SK-N-SH (cell line): Measurements from ENCODE around the gene RELB. TPM values are rescaled to one million over a fixed set of nuclear protein-coding genes. Genes with fewer than 3 reads are reported as not detected.
A peak's percentile ranks its signal among the peaks of the same experiment; 100 is the strongest.

Experiments used
- CTCF ChIA-PET: fragments of 300-600, 350-600 bp; formaldehyde crosslinking; extraction: SDS; loops from one replicate; lab custom pipeline; 2021; lab: Yijun Ruan, JAX
- POLR2A ChIA-PET: fragments of 350-600 bp; sonication (Branson Sonifier 250); formaldehyde crosslinking; extraction: SDS; loops from one replicate; lab custom pipeline; 2020; ENCODE audit warnings: antibody characterized with exemption, inconsistent platforms; lab: Yijun Ruan, JAX
- DNase-seq: peaks from one replicate; pipeline ENCODE4 v3.0.0; 2012
- H2AFZ ChIP-seq: fragments of 200-600 bp; sonication (generic); 2 replicates; pipeline ENCODE4 v1.8.1; 2016; ENCODE audit warnings: antibody characterized with exemption, mild to moderate bottlenecking, low read depth
- H3F3A ChIP-seq: fragments of 200-600 bp; sonication (generic); replicated peaks from 2 replicates; pipeline ENCODE3; 2016; ENCODE audit warnings: antibody characterized with exemption, mild to moderate bottlenecking; ENCODE audit not compliant: insufficient read depth
- H3K27ac ChIP-seq, 2 experiments: fragments of 200-500 bp in 1 of 2; fragments of 200-600 bp in 1 of 2; sonication (Bioruptor generic) in 1 of 2; sonication (generic), shearing (Covaris generic) in 1 of 2; 2 replicates each; pipeline versions ENCODE4 v1.5.1 to v1.6.1; 2014 to 2016; ENCODE audit warnings: low read depth in 2 of 2, inconsistent platforms in 1 of 2, low read length in 1 of 2, mild to moderate bottlenecking in 1 of 2, mixed read lengths in 1 of 2
- H3K27me3 ChIP-seq: fragments of 200-600 bp; sonication (generic), shearing (Covaris generic); 2 replicates; pipeline ENCODE4 v1.6.1; 2016; ENCODE audit warnings: mixed run types; ENCODE audit not compliant: insufficient read depth
- H3K36me3 ChIP-seq, 2 experiments: fragments of 200-500 bp in 1 of 2; fragments of 200-600 bp in 1 of 2; sonication (Bioruptor generic) in 1 of 2; sonication (generic) in 1 of 2; replicated peaks in 1 of 2; 2 replicates each; pipeline versions ENCODE3 to v1.5.1; 2014 to 2016; ENCODE audit warnings: low read length in 1 of 2, mild to moderate bottlenecking in 1 of 2; ENCODE audit not compliant: insufficient read depth in 2 of 2, control insufficient read depth in 1 of 2
- H3K4me1 ChIP-seq, 2 experiments: fragments of 200-500 bp in 1 of 2; fragments of 200-600 bp in 1 of 2; sonication (Bioruptor generic) in 1 of 2; sonication (generic), shearing (Covaris generic) in 1 of 2; 2 replicates each; pipeline versions ENCODE4 v1.5.1 to v1.6.1; 2014 to 2016; ENCODE audit warnings: low read depth in 1 of 2, low read length in 1 of 2, mixed run types in 1 of 2; ENCODE audit not compliant: insufficient read depth in 2 of 2, control insufficient read depth in 1 of 2
- H3K4me2 ChIP-seq: fragments of 200-600 bp; sonication (generic), shearing (Covaris generic); 2 replicates; pipeline ENCODE4 v1.6.1; 2017; ENCODE audit warnings: mixed run types
- H3K4me3 ChIP-seq, 2 experiments: fragments of 200-500 bp in 1 of 2; fragments of 200-600 bp in 1 of 2; sonication (Bioruptor generic) in 1 of 2; sonication (generic), shearing (Covaris generic) in 1 of 2; 2 replicates each; pipeline versions ENCODE4 v1.5.1 to v1.8.1; 2014 to 2016; ENCODE audit warnings: low read depth in 2 of 2, inconsistent platforms in 1 of 2, low read length in 1 of 2, mild to moderate bottlenecking in 1 of 2, mixed read lengths in 1 of 2, moderate library complexity in 1 of 2
- H3K79me2 ChIP-seq: fragments of 200-600 bp; sonication (generic); 2 replicates; pipeline ENCODE4 v1.8.1; 2017; ENCODE audit warnings: mild to moderate bottlenecking; ENCODE audit not compliant: insufficient read depth
- H3K9ac ChIP-seq: fragments of 200-600 bp; sonication (generic); 2 replicates; pipeline ENCODE4 v1.6.1; 2017; ENCODE audit warnings: mixed run types
- H3K9me2 ChIP-seq: fragments of 200-600 bp; sonication (generic); 2 replicates; pipeline ENCODE4 v1.6.1; 2017; ENCODE audit warnings: mixed run types
- H3K9me3 ChIP-seq: fragments of 200-600 bp; sonication (generic); 2 replicates; pipeline ENCODE4 v1.6.1; 2017; ENCODE audit warnings: mixed run types, mild to moderate bottlenecking, moderate library complexity
- H4K20me1 ChIP-seq: fragments of 200-600 bp; sonication (generic); 2 replicates; pipeline ENCODE4 v1.6.1; 2017; ENCODE audit warnings: mild to moderate bottlenecking, mixed run types; ENCODE audit not compliant: insufficient read depth
- CHD2 ChIP-seq: fragments of 150-350 bp; IDR thresholded peaks from 2 replicates; pipeline ENCODE4 v1.6.1; 2018; ENCODE audit warnings: low read length; ENCODE audit not compliant: partially characterized antibody
- FOXM1 ChIP-seq: IDR thresholded peaks from 2 replicates; pipeline ENCODE4 v1.4.0; 2012; ENCODE audit warnings: low read depth, mild to moderate bottlenecking
- GATA2 ChIP-seq: sonication (generic); formaldehyde crosslinking; IDR thresholded peaks from 2 replicates; pipeline ENCODE4 v1.5.0; 2020; ENCODE audit warnings: mild to moderate bottlenecking, missing genetic modification reagents
- JUND ChIP-seq: IDR thresholded peaks from 2 replicates; pipeline ENCODE4 v1.4.0; 2012
- NRF1 ChIP-seq: IDR thresholded peaks from 2 replicates; pipeline ENCODE4 v1.6.1; 2012; ENCODE audit warnings: low read depth, mild to moderate bottlenecking, low read length
- PBX3 ChIP-seq: IDR thresholded peaks from 2 replicates; pipeline ENCODE4; 2012
- POLR2AphosphoS5 ChIP-seq: IDR thresholded peaks from 2 replicates; pipeline ENCODE4 v1.6.1; 2012; ENCODE audit warnings: low read depth, low read length
- RCOR1 ChIP-seq: fragments of 150-350 bp; IDR thresholded peaks from 2 replicates; pipeline ENCODE4 v1.6.1; 2017; ENCODE audit warnings: antibody characterized with exemption, low read length
- SIN3A ChIP-seq: IDR thresholded peaks from 2 replicates; pipeline ENCODE4 v1.6.1; 2012; ENCODE audit warnings: low read depth, mild to moderate bottlenecking, low read length, moderate library complexity, borderline replicate concordance
- TAF1 ChIP-seq: IDR thresholded peaks from 2 replicates; pipeline ENCODE4 v1.6.1; 2012; ENCODE audit warnings: low read depth, mild to moderate bottlenecking, low read length, moderate library complexity, borderline replicate concordance
- TCF12 ChIP-seq: IDR thresholded peaks from 2 replicates; pipeline ENCODE4 v1.4.0; 2012
- WGBS: methylation state at CpG from one replicate; pipeline ENCODE4 v1.1.6; 2017; ENCODE audit warnings: low lambda C conversion rate; 5-methylcytosine and 5-hydroxymethylcytosine counted together
- polyA plus RNA-seq, 3 experiments: library from polyadenylated mRNA; depleted of rRNA; stranded (reverse); fragments of >200 nt; gene quantifications; 2 replicates each; pipeline ENCODE4 v1.2.3, GENCODE V29; 2012
- TF ChIP-seq, protein P1 (sequence below): IDR thresholded peaks from 2 replicates; pipeline ENCODE4 v1.6.1; 2012; ENCODE audit warnings: mild to moderate bottlenecking, low read depth, low read length, moderate library complexity
- TF ChIP-seq, protein P2 (sequence below): fragments of 200-600 bp; sonication (generic); IDR thresholded peaks from 2 replicates; pipeline ENCODE4 v1.6.1; 2017; ENCODE audit warnings: antibody characterized with exemption, mild to moderate bottlenecking, moderate library complexity
- TF ChIP-seq, protein P3 (sequence below): IDR thresholded peaks from 2 replicates; pipeline ENCODE4 v1.4.0; 2012; ENCODE audit warnings: low read depth, borderline replicate concordance
- TF ChIP-seq, protein P4 (sequence below): fragments of 150-350 bp; IDR thresholded peaks from 2 replicates; pipeline ENCODE4 v1.6.1; 2017; ENCODE audit warnings: antibody characterized with exemption, low read length, low read depth, borderline replicate concordance
- TF ChIP-seq, protein P5 (sequence below): IDR thresholded peaks from 2 replicates; pipeline ENCODE4 v1.4.0; 2012; ENCODE audit warnings: low read depth, borderline replicate concordance

Gene RELB
- polyA plus RNA-seq, 1 of the 3 experiments (the other 2 are of a cell fraction): 12.6 TPM

DNA sequence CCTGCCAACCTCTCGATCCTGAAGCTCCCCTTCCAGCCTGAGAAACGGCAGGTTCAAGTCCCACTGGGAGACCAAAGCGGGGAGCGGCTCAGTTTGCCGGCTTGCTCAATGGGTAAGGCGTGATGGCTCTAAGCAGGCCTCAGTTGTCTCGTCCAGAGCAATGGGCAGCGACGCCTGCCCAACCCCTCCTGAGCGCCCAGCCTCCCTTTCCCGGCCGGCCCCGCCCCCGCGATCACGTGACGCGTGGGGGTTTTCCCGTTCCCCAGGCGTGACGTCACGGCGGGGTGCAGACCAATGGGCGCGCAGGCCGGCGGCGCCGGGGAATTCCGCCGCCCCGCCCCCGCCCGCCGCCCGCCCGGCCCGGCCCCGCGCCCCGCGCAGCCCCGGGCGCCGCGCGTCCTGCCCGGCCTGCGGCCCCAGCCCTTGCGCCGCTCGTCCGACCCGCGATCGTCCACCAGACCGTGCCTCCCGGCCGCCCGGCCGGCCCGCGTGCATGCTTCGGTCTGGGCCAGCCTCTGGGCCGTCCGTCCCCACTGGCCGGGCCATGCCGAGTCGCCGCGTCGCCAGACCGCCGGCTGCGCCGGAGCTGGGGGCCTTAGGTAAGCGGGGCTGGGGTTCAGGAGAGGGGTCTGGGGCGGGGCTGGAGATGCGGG, at the start of gene RELB (continued):
- TF ChIP-seq, protein P1, sequence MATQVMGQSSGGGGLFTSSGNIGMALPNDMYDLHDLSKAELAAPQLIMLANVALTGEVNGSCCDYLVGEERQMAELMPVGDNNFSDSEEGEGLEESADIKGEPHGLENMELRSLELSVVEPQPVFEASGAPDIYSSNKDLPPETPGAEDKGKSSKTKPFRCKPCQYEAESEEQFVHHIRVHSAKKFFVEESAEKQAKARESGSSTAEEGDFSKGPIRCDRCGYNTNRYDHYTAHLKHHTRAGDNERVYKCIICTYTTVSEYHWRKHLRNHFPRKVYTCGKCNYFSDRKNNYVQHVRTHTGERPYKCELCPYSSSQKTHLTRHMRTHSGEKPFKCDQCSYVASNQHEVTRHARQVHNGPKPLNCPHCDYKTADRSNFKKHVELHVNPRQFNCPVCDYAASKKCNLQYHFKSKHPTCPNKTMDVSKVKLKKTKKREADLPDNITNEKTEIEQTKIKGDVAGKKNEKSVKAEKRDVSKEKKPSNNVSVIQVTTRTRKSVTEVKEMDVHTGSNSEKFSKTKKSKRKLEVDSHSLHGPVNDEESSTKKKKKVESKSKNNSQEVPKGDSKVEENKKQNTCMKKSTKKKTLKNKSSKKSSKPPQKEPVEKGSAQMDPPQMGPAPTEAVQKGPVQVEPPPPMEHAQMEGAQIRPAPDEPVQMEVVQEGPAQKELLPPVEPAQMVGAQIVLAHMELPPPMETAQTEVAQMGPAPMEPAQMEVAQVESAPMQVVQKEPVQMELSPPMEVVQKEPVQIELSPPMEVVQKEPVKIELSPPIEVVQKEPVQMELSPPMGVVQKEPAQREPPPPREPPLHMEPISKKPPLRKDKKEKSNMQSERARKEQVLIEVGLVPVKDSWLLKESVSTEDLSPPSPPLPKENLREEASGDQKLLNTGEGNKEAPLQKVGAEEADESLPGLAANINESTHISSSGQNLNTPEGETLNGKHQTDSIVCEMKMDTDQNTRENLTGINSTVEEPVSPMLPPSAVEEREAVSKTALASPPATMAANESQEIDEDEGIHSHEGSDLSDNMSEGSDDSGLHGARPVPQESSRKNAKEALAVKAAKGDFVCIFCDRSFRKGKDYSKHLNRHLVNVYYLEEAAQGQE: 0 out of 2 replicates have a peak, but pooled peaks have one; percentile 26
- TF ChIP-seq JUND (no peak), NRF1 (no peak), FOXM1 (no peak), TAF1 (no peak), TCF12 (no peak)
- TF ChIP-seq, protein P2, sequence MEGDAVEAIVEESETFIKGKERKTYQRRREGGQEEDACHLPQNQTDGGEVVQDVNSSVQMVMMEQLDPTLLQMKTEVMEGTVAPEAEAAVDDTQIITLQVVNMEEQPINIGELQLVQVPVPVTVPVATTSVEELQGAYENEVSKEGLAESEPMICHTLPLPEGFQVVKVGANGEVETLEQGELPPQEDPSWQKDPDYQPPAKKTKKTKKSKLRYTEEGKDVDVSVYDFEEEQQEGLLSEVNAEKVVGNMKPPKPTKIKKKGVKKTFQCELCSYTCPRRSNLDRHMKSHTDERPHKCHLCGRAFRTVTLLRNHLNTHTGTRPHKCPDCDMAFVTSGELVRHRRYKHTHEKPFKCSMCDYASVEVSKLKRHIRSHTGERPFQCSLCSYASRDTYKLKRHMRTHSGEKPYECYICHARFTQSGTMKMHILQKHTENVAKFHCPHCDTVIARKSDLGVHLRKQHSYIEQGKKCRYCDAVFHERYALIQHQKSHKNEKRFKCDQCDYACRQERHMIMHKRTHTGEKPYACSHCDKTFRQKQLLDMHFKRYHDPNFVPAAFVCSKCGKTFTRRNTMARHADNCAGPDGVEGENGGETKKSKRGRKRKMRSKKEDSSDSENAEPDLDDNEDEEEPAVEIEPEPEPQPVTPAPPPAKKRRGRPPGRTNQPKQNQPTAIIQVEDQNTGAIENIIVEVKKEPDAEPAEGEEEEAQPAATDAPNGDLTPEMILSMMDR: no peak
- TF ChIP-seq, protein P3, sequence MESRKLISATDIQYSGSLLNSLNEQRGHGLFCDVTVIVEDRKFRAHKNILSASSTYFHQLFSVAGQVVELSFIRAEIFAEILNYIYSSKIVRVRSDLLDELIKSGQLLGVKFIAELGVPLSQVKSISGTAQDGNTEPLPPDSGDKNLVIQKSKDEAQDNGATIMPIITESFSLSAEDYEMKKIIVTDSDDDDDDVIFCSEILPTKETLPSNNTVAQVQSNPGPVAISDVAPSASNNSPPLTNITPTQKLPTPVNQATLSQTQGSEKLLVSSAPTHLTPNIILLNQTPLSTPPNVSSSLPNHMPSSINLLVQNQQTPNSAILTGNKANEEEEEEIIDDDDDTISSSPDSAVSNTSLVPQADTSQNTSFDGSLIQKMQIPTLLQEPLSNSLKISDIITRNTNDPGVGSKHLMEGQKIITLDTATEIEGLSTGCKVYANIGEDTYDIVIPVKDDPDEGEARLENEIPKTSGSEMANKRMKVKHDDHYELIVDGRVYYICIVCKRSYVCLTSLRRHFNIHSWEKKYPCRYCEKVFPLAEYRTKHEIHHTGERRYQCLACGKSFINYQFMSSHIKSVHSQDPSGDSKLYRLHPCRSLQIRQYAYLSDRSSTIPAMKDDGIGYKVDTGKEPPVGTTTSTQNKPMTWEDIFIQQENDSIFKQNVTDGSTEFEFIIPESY: no peak

DNA sequence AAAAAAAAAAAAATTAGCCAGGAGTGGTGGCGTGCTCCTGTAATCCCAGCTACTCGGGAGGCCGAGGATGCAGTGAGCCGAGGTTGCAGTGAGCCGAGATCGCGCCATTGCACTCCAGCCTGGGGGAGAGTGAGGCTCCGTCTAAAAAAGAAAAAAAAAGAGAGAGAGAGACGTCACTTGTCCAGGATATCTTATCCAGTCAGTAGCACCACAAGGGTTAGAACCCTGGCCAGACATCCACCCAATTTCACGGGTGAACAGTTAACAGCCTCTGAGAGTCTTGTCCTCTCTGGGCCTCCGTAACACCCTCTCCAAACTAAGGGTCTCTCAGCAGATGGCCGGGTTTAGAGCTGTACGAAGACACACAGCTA, 47.0 kb upstream of the RELB start:
- Histone ChIP-seq H2AFZ (peak overlapping the region; percentile 80), H3K36me3 (peaks cover 3 to 6% of the 10 kb centered on the region in 2 experiments), H3K27me3 (no peaks in the 10 kb centered on the region), H3K9me3 (no peaks in the 10 kb centered on the region), H3K9me2 (no peaks in the 10 kb centered on the region), H3K79me2 (peaks cover 44% of the 10 kb centered on the region), H3K27ac (peak overlapping the region; percentile 94 to 98), H3K4me1 (peaks cover 0 to 25% of the 10 kb centered on the region in 2 experiments; a peak in 2 of 4 replicates), H3F3A (peaks cover 10% of the 10 kb centered on the region), H3K4me2 (peak overlapping the region; percentile 88), H3K4me3 (peak overlapping the region; percentile 93 to 99), H3K9ac (peak overlapping the region; percentile 82), H4K20me1 (peaks cover 35% of the 10 kb centered on the region)
- WGBS: 25% methylated on average over 13 of the region's 13 CpGs
- TF ChIP-seq NRF1: no peak
- TF ChIP-seq RCOR1: no peak
- no peak for TF ChIP-seq CHD2
- TF ChIP-seq, protein P2: no peak
- TF ChIP-seq TCF12: no peak
- no peak for TF ChIP-seq POLR2AphosphoS5
- TF ChIP-seq SIN3A: no peak
- TF ChIP-seq, protein P4, sequence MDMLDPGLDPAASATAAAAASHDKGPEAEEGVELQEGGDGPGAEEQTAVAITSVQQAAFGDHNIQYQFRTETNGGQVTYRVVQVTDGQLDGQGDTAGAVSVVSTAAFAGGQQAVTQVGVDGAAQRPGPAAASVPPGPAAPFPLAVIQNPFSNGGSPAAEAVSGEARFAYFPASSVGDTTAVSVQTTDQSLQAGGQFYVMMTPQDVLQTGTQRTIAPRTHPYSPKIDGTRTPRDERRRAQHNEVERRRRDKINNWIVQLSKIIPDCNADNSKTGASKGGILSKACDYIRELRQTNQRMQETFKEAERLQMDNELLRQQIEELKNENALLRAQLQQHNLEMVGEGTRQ: no peak
- TF ChIP-seq GATA2 (CRISPR knock-in tag): no peak
- TF ChIP-seq, protein P5, sequence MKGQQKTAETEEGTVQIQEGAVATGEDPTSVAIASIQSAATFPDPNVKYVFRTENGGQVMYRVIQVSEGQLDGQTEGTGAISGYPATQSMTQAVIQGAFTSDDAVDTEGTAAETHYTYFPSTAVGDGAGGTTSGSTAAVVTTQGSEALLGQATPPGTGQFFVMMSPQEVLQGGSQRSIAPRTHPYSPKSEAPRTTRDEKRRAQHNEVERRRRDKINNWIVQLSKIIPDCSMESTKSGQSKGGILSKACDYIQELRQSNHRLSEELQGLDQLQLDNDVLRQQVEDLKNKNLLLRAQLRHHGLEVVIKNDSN: no peak
- no peak for TF ChIP-seq PBX3
- ChIA-PET CTCF (interaction anchor here (0.7 to 10.2 kb wide), 5 partner anchors 43 to 105 kb away, joined by 3 to 131 read pairs (median 4); partner anchors contain the start of gene APOE), POLR2A (interaction anchor here (0.9 to 1.6 kb wide), 3 partner anchors 39 to 85 kb away, joined by 4 to 9 read pairs (median 4); partner anchors contain the start of genes APOC1, CLASRP and TOMM40)
- no peak for DNase-seq
